Neural cell (in vitro differentiated cells): ENCODE results near the gene PACS2.
A peak's percentile ranks its signal among the peaks of the same experiment; 100 is the strongest.

Experiments used
- CTCF ChIP-seq: fragments of 450-650 bp; IDR thresholded peaks from 2 replicates; pipeline ENCODE4 v1.5.1; 2014; ENCODE audit warnings: antibody characterized with exemption, mild to moderate bottlenecking, moderate library complexity; ENCODE audit not compliant: poor library complexity, severe bottlenecking
- EP300 ChIP-seq: fragments of 450-650 bp; conservative IDR thresholded peaks from 2 replicates; pipeline ENCODE4 v1.6.1; 2014; ENCODE audit warnings: antibody characterized with exemption, mild to moderate bottlenecking, moderate library complexity; ENCODE audit not compliant: poor library complexity, severe bottlenecking
- EZH2 ChIP-seq: fragments of 200-600, 300-800 bp; shearing (Covaris generic), sonication (generic); IDR thresholded peaks from 2 replicates; pipeline ENCODE4 v1.6.1; 2014; ENCODE audit warnings: antibody characterized with exemption, low read length, borderline replicate concordance, mild to moderate bottlenecking; ENCODE audit not compliant: insufficient read depth, poor library complexity, severe bottlenecking
- MXI1 ChIP-seq: fragments of 450-650 bp; conservative IDR thresholded peaks from 2 replicates; pipeline ENCODE4 v1.6.1; 2014; ENCODE audit warnings: antibody characterized with exemption, mild to moderate bottlenecking; ENCODE audit not compliant: poor library complexity, severe bottlenecking
- POLR2AphosphoS5 ChIP-seq: IDR thresholded peaks from 2 replicates; pipeline ENCODE4 v1.6.1; 2012
- RAD21 ChIP-seq: fragments of 450-650 bp; conservative IDR thresholded peaks from 2 replicates; pipeline ENCODE4 v1.6.1; 2014; ENCODE audit warnings: antibody characterized with exemption, mild to moderate bottlenecking, moderate library complexity
- REST ChIP-seq: IDR thresholded peaks from 2 replicates; pipeline ENCODE4 v1.6.1; 2012; ENCODE audit warnings: borderline replicate concordance
- SMC3 ChIP-seq: fragments of 450-650 bp; conservative IDR thresholded peaks from 2 replicates; pipeline ENCODE4 v1.6.1; 2014; ENCODE audit warnings: antibody characterized with exemption, mild to moderate bottlenecking, moderate library complexity; ENCODE audit not compliant: poor library complexity
- TAF1 ChIP-seq: IDR thresholded peaks from 2 replicates; pipeline ENCODE4 v1.6.1; 2012; ENCODE audit warnings: low read depth

DNA sequence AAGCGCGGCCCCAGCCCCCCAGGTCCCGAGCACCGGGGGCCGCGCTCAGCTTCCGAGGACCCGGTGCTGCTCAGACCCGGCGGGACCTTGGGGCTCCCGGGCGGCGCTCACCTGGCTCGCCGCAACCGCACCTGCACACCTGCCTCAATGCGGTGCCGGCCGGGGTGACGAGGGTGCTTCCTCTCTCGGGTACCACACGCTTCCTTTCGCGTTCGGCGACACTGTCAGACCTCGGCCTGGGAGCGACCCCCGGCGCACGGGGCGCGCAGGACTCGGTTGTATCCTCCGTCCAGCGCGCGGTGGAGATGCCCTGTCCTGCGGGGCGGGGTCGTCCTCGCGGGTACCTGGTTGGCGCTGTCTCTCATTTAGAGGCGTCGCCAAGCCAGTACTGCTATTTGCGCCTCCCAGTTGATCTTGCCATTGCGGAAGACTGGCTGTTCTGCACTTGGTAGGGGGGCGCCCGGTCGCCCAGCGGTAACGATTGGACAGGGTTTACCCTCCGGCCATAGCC lies 718 bp downstream of the PACS2 start:
- TF ChIP-seq CTCF, result peak; percentile 27
- TF ChIP-seq POLR2AphosphoS5, result no peak
- no peak for TF ChIP-seq TAF1
- no peak for TF ChIP-seq EZH2
- TF ChIP-seq MXI1, result peak; percentile 48
- TF ChIP-seq RAD21, result peak; percentile 17
- TF ChIP-seq SMC3, result no peak
- no peak for TF ChIP-seq EP300
- TF ChIP-seq REST, result no peak
